Measurements from ENCODE around the gene TMEM14B.

GRCh38 chr6:10763006-10763405 lies 15.4 kb downstream of the TMEM14B start:
- TF ChIP-seq POLR2A (IDR thresholded peaks at IDR 0.05; ENCODE audit: extremely low read depth, insufficient read length), result no peak
- TF ChIP-seq CTCF (IDR thresholded peaks at IDR 0.05; ENCODE audit: low read depth, low read length), result no peak
- no peak for TF ChIP-seq MAX (IDR thresholded peaks at IDR 0.05; ENCODE audit: low read depth, low read length)
- TF ChIP-seq MYC (IDR thresholded peaks at IDR 0.05; ENCODE audit: low read depth, low read length), result no peak

All from NB4 (cell line).